NCI-H2081 (cell line): ENCODE data around the gene TSACC.

Source experiments
- DNase-seq, 2 experiments: peaks; one replicate each; lab custom pipeline; 2025; lab: John Stamatoyannopoulos, UW

TSACC gene

GRCh38 chr1:156394082-156394481 is 55.8 kb downstream of the TSACC start:
- no peak for DNase-seq

GRCh38 chr1:156394835-156395461 is 56.6 kb downstream of the TSACC start:
- DNase-seq: peak; percentile 48 to 80
